RWPE1 (cell line): ENCODE measurements around the gene KCNIP1.
"Not testable (repeated sequence)": the region's sequence is repeated elsewhere in the genome, so short reads cannot be mapped to it uniquely, and the experiment has no call there.

Experiments used
- CTCF ChIA-PET: fragments of 350-600 bp; sonication (Branson Sonifier 250); formaldehyde crosslinking; extraction: SDS; loops from one replicate; lab custom pipeline; 2021; lab: Yijun Ruan, JAX
- POLR2A ChIA-PET: fragments of 400-600 bp; formaldehyde crosslinking; extraction: SDS; loops from one replicate; lab custom pipeline; 2020; ENCODE audit warnings: antibody characterized with exemption; ENCODE audit not compliant: low non-redundant PET; lab: Yijun Ruan, JAX
- DNase-seq: peaks from one replicate; pipeline ENCODE4 v3.0.0; 2012; ENCODE audit warnings: low spot score
- H3K27ac ChIP-seq: fragments of 450-650 bp; 2 replicates; pipeline ENCODE4 v1.5.1; 2017
- CTCF ChIP-seq: fragments of 450-650 bp; conservative IDR thresholded peaks from 2 replicates; pipeline ENCODE4 v1.5.1; 2017; ENCODE audit warnings: low read depth, mild to moderate bottlenecking

KCNIP1 gene

GRCh38 chr5:170760113-170760512 is 256.3 kb downstream of the KCNIP1 start:
- ChIA-PET POLR2A (no interaction called here), CTCF (interaction anchor here (0.6 kb wide), 1 partner anchor 15 kb away, joined by 3 read pairs; no protein-coding TSS in a partner anchor)
- no peak for DNase-seq
- no peak for TF ChIP-seq CTCF
- no peak overlapping the region for H3K27ac ChIP-seq

- H3K27ac ChIP-seq = no peak overlapping the region
- no peak for TF ChIP-seq CTCF
- ChIA-PET CTCF (no interaction called here), POLR2A (no interaction called here)
- DNase-seq = no peak
Measured at GRCh38 chr5:170761048-170761707, 257.4 kb downstream of the KCNIP1 start.

GRCh38 chr5:170761708-170762066 is 257.9 kb downstream of the KCNIP1 start:
- DNase-seq = no peak
- no peak overlapping the region for H3K27ac ChIP-seq
- ChIA-PET CTCF (no interaction called here), POLR2A (no interaction called here)
- no peak for TF ChIP-seq CTCF

- POLR2A ChIA-PET, CTCF ChIA-PET, DNase-seq, H3K27ac ChIP-seq: not testable (repeated sequence)
Measured at GRCh38 chr5:170762298-170762697, 258.5 kb downstream of the KCNIP1 start.

- DNase-seq, CTCF ChIA-PET, H3K27ac ChIP-seq, POLR2A ChIA-PET: not testable (repeated sequence)
Measured at GRCh38 chr5:170765868-170766267, 262.0 kb downstream of the KCNIP1 start.

GRCh38 chr5:170769246-170769645 is 265.4 kb downstream of the KCNIP1 start:
- POLR2A ChIA-PET = no interaction called here
- TF ChIP-seq CTCF = no peak
- no peak overlapping the region for H3K27ac ChIP-seq
- DNase-seq = no peak
- CTCF ChIA-PET = interaction anchor here (0.6 to 1.2 kb wide), 2 partner anchors 22 to 131 kb away, joined by 3 to 5 read pairs; no protein-coding TSS in a partner anchor

GRCh38 chr5:170769898-170770416 is 266.1 kb downstream of the KCNIP1 start:
- ChIA-PET POLR2A (no interaction called here), CTCF (interaction anchor here (1.0 kb wide), 1 partner anchor 21 kb away, joined by 3 read pairs; no protein-coding TSS in a partner anchor)
- no peak overlapping the region for H3K27ac ChIP-seq
- TF ChIP-seq CTCF = no peak
- DNase-seq = no peak
